Osteoblast (primary cell): ENCODE results near the gene MYL12B. TPM values are rescaled to one million over a fixed set of nuclear protein-coding genes. Genes with fewer than 3 reads are reported as not detected.
A peak's percentile ranks its signal among the peaks of the same experiment; 100 is the strongest.

Experiments used
- DNase-seq: peaks from one replicate; pipeline ENCODE4 v3.0.0; 2011; ENCODE audit warnings: low spot score, mixed read lengths; ENCODE audit not compliant: insufficient read length; ENCODE audit errors: missing footprints
- H2AFZ ChIP-seq: 2 replicates; pipeline ENCODE4 v1.6.0; 2011; ENCODE audit warnings: mild to moderate bottlenecking, low read length
- H3K27ac ChIP-seq: 2 replicates; pipeline ENCODE4 v1.5.1; 2011; ENCODE audit warnings: mild to moderate bottlenecking, low read depth, low read length, moderate library complexity
- H3K27me3 ChIP-seq: 2 replicates; pipeline ENCODE4 v1.6.0; 2012; ENCODE audit warnings: mild to moderate bottlenecking, control low read depth, inconsistent platforms, low read length, moderate library complexity; ENCODE audit not compliant: insufficient read depth
- H3K36me3 ChIP-seq: 2 replicates; pipeline ENCODE4 v1.5.1; 2011; ENCODE audit warnings: mild to moderate bottlenecking, low read length, control low read depth, moderate library complexity; ENCODE audit not compliant: insufficient read depth
- H3K4me1 ChIP-seq: 2 replicates; pipeline ENCODE4 v1.5.1; 2011; ENCODE audit warnings: mild to moderate bottlenecking, low read length, control low read depth, moderate library complexity; ENCODE audit not compliant: insufficient read depth
- H3K4me2 ChIP-seq: 2 replicates; pipeline ENCODE4 v1.6.0; 2011; ENCODE audit warnings: mild to moderate bottlenecking, low read length; ENCODE audit not compliant: insufficient read depth
- H3K4me3 ChIP-seq: fragments of 200-600 bp; sonication (generic); 3 replicates; pipeline ENCODE4 v1.5.1; 2012; ENCODE audit warnings: mild to moderate bottlenecking, low read length, inconsistent platforms; ENCODE audit not compliant: insufficient read depth
- H3K79me2 ChIP-seq: 2 replicates; pipeline ENCODE4 v1.6.0; 2012; ENCODE audit warnings: mild to moderate bottlenecking, low read length, control low read depth, inconsistent platforms; ENCODE audit not compliant: insufficient read depth
- H3K9me3 ChIP-seq: 2 replicates; pipeline ENCODE4 v1.5.1; 2011; ENCODE audit warnings: low read depth, low read length, control low read depth
- H4K20me1 ChIP-seq: 2 replicates; pipeline ENCODE4 v1.6.0; 2012; ENCODE audit warnings: mild to moderate bottlenecking, low read length, control low read depth; ENCODE audit not compliant: insufficient read depth
- CTCF ChIP-seq: IDR thresholded peaks from 2 replicates; pipeline ENCODE4 v1.5.1; 2011; ENCODE audit warnings: mild to moderate bottlenecking, low read depth, low read length, moderate library complexity; ENCODE audit errors: extremely low read depth
- total RNA-seq: library from RNA; depleted of rRNA; stranded (reverse); fragments of >200 nt; gene quantifications from 2 replicates; pipeline ENCODE4 v1.2.3, GENCODE V29; 2012

The MYL12B gene
- total RNA-seq, 1 donor = 278 TPM

GRCh38 chr18:3214855-3215637 is 46.9 kb upstream of the MYL12B start:
- Histone ChIP-seq H2AFZ (no peak overlapping the region), H3K36me3 (no peaks in the 10 kb centered on the region), H3K4me2 (no peak overlapping the region), H4K20me1 (no peaks in the 10 kb centered on the region), H3K9me3 (no peaks in the 10 kb centered on the region), H3K79me2 (no peaks in the 10 kb centered on the region), H3K4me3 (no peak overlapping the region), H3K27ac (no peak overlapping the region), H3K27me3 (no peaks in the 10 kb centered on the region), H3K4me1 (peaks cover 21% of the 10 kb centered on the region)
- TF ChIP-seq CTCF = no peak
- no peak for DNase-seq

- peaks cover 15% of the 10 kb centered on the region for H3K4me1 ChIP-seq
- H3K4me2 ChIP-seq = no peak overlapping the region
- H3K9me3 ChIP-seq = no peaks in the 10 kb centered on the region
- no peak overlapping the region for H3K27ac ChIP-seq
- DNase-seq = no peak
- no peaks in the 10 kb centered on the region for H3K79me2 ChIP-seq
- TF ChIP-seq CTCF = no peak
- H3K27me3 ChIP-seq = no peaks in the 10 kb centered on the region
- no peaks in the 10 kb centered on the region for H3K36me3 ChIP-seq
- no peaks in the 10 kb centered on the region for H4K20me1 ChIP-seq
- no peak overlapping the region for H3K4me3 ChIP-seq
- H2AFZ ChIP-seq = no peak overlapping the region
Measured at GRCh38 chr18:3216987-3217386, 44.9 kb upstream of the MYL12B start.

DNA sequence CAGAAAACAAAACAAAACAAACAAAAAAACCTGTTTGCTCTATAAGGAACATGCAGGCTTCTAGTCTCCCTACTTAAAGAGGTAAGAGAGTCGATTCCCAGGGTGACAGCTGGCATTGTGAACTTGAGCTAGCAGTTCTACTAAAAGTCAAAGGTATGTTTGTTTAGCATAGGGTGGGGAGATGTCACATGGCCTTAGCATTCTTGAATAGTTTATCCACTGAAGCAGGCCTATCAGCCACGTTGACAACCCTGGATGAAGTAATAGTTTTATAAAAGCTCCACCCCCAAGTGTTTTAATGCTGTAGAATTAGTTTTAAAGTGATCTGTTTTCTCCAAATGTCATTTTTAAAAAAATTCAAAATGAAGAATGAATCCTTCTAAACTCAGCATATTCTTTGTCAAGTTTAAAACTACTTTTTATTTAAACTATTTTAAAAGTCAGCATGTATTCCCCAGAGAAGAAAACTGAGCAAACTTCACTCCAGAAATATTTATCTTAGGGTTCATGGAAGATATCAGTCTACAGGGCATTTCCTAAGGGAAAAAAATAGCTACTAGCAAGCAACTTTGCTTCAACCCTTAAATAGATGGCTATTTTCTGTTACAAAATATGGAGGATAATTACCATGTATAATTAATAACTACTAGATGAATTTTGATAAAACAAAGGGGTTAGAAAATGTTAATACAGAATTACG is 43.8 kb upstream of the MYL12B start:
- peak overlapping the region; percentile 41 for H3K27ac ChIP-seq
- TF ChIP-seq CTCF = no peak
- no peaks in the 10 kb centered on the region for H3K27me3 ChIP-seq
- peak; percentile 86 for DNase-seq
- H3K36me3 ChIP-seq = no peaks in the 10 kb centered on the region
- peak overlapping the region; percentile 83 for H2AFZ ChIP-seq
- no peaks in the 10 kb centered on the region for H4K20me1 ChIP-seq
- H3K4me1 ChIP-seq = peaks cover 15% of the 10 kb centered on the region
- H3K79me2 ChIP-seq = no peaks in the 10 kb centered on the region
- H3K4me2 ChIP-seq = no peak overlapping the region
- no peak overlapping the region for H3K4me3 ChIP-seq
- H3K9me3 ChIP-seq = no peaks in the 10 kb centered on the region

DNA sequence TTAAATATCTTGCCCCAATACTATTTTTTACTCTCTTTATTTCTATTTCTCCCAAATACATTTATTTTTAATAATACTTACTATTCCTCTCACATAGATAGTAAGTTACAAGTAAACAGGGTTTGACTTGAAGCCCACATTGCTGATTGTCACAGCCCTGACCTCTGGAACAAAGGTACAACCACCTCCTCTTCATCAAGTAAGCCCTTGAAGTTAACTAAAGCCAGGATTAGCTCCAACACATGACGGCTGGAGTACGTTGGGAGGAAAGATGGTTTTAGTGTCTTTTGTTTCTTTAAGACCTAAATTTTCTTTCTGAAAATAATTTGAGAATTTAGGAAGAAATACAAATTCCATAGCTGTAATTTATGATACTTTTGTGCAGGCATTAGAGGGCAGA is 43.1 kb upstream of the MYL12B start:
- no peak overlapping the region for H3K27ac ChIP-seq
- H3K27me3 ChIP-seq = no peaks in the 10 kb centered on the region
- no peak overlapping the region for H3K4me2 ChIP-seq
- TF ChIP-seq CTCF = no peak
- H3K4me3 ChIP-seq = no peak overlapping the region
- H2AFZ ChIP-seq = peak overlapping the region; percentile 71
- H3K4me1 ChIP-seq = peaks cover 15% of the 10 kb centered on the region
- H3K36me3 ChIP-seq = no peaks in the 10 kb centered on the region
- no peak for DNase-seq
- no peaks in the 10 kb centered on the region for H4K20me1 ChIP-seq
- H3K79me2 ChIP-seq = no peaks in the 10 kb centered on the region
- no peaks in the 10 kb centered on the region for H3K9me3 ChIP-seq
